HT-29 (cell line): ENCODE data around the gene PCDHA7. TPM values are rescaled to one million over a fixed set of nuclear protein-coding genes. Genes with fewer than 3 reads are reported as not detected.
"Not testable (repeated sequence)": the region's sequence is repeated elsewhere in the genome, so short reads cannot be mapped to it uniquely, and the experiment has no call there.

ENCODE experiments used
- DNase-seq: peaks from one replicate; pipeline ENCODE4 v3.0.0-alpha.2; 2015; ENCODE audit warnings: low spot score
- total RNA-seq: library from RNA; depleted of rRNA; stranded (reverse); fragments of >200 nt; shearing (Covaris generic); gene quantifications from 2 replicates; pipeline ENCODE4 v1.2.3, GENCODE V29; 2014

Gene PCDHA7
- total RNA-seq, 1 experiment from 2014 or later: not detected

GRCh38 chr5:140822969-140823368 is 11.1 kb upstream of the PCDHA7 start:
- DNase-seq: not testable (repeated sequence)

- DNase-seq: no peak
Measured at GRCh38 chr5:140823475-140823874, 10.6 kb upstream of the PCDHA7 start.

DNA sequence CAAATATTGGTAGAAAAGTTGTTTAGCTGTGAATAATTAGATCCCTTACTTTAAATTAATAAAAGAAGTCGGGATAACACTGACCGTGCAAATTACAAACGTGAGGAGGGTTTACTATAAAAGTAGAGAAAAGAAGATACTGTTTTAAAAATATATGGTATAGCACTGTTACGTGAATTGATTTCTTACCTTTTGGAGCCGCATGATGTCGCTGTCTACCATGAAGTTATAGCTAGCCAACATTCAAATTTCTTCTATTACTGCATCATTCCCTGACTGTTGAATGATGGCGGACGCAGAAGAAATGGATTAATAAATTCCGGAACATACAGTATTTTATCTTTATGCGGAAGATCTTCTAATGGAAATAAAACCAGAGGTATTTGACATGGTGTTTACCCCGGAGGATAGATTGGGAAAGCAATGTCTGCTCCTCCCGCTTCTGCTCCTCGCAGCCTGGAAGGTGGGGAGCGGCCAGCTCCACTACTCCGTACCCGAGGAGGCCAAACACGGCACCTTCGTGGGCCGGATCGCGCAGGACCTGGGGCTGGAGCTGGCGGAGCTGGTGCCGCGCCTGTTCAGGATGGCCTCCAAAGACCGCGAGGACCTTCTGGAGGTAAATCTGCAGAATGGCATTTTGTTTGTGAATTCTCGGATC is 6.2 kb upstream of the PCDHA7 start, which contains the start of gene PCDHA6:
Gene PCDHA6 (plus strand): TSS at position 257 of the 658 bp plus-strand sequence. CDS start 132 bp downstream, at position 389.
- DNase-seq: no peak

- DNase-seq: no peak
Measured at GRCh38 chr5:140828362-140828737, 5.7 kb upstream of the PCDHA7 start.

GRCh38 chr5:140829511-140830501 is 4.3 kb upstream of the PCDHA7 start:
- not testable (repeated sequence) for DNase-seq

DNA sequence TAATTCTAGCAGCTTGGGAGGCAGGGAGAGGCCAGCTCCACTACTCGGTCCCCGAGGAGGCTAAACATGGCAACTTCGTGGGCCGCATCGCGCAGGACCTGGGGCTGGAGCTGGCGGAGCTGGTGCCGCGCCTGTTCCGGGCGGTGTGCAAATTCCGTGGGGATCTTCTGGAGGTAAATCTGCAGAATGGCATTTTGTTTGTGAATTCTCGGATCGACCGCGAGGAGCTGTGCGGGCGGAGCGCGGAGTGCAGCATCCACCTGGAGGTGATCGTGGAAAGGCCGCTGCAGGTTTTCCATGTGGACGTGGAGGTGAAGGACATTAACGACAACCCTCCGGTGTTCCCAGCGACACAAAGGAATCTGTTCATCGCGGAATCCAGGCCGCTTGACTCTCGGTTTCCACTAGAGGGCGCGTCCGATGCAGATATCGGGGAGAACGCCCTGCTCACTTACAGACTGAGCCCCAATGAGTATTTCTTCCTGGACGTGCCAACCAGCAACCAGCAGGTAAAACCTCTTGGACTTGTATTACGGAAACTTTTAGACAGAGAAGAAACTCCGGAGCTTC is 455 bp downstream of the PCDHA7 start:
- DNase-seq: not testable (repeated sequence)

- DNase-seq: no peak
Measured at GRCh38 chr5:140835622-140836510, 1.8 kb downstream of the PCDHA7 start.

GRCh38 chr5:140840978-140841962 is 7.2 kb downstream of the PCDHA7 start, which contains the start of gene PCDHA8:
PCDHA8 (plus strand) TSS chr5:140841187; CDS start chr5:140841322, 135 bp downstream.
- peak; percentile 25 for DNase-seq

- no peak for DNase-seq
Measured at GRCh38 chr5:140842798-140843733, 9.0 kb downstream of the PCDHA7 start.

DNA sequence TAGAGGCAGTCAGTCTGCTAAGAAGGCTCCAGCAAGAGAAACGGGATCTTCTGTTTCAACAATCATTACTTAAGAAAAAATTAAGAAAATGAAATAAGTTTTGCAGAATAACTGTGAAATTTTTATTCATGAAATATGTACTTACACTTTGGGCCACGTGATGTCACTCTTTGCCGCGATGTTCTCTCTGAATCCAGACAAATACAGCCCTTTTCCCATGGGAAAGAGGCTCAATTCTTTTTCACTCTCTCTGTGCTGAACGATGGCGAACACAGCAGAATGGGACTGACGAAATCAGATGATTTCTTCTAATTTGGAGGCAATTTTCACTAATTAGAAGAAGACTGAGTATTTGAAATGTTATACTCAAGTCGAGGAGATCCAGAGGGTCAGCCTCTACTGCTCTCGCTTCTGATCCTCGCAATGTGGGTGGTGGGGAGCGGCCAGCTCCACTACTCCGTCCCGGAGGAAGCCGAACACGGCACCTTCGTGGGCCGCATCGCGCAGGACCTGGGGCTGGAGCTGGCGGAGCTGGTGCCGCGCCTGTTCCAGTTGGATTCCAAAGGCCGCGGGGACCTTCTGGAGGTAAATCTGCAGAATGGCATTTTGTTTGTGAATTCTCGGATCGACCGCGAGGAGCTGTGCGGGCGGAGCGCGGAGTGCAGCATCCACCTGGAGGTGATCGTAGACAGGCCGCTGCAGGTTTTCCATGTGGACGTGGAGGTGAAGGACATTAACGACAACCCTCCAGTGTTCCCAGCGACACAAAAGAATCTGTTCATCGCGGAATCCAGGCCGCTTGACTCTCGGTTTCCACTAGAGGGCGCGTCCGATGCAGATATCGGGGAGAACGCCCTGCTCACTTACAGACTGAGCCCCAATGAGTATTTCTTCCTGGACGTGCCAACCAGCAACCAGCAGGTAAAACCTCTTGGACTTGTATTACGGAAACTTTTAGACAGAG is 14.4 kb downstream of the PCDHA7 start, which contains the start of gene PCDHA9:
Gene PCDHA9 (plus strand): TSS at position 244 of the 964 bp plus-strand sequence. CDS start 114 bp downstream, at position 358.
- not testable (repeated sequence) for DNase-seq

GRCh38 chr5:140849831-140850634 is 16.0 kb downstream of the PCDHA7 start:
- not testable (repeated sequence) for DNase-seq

DNA sequence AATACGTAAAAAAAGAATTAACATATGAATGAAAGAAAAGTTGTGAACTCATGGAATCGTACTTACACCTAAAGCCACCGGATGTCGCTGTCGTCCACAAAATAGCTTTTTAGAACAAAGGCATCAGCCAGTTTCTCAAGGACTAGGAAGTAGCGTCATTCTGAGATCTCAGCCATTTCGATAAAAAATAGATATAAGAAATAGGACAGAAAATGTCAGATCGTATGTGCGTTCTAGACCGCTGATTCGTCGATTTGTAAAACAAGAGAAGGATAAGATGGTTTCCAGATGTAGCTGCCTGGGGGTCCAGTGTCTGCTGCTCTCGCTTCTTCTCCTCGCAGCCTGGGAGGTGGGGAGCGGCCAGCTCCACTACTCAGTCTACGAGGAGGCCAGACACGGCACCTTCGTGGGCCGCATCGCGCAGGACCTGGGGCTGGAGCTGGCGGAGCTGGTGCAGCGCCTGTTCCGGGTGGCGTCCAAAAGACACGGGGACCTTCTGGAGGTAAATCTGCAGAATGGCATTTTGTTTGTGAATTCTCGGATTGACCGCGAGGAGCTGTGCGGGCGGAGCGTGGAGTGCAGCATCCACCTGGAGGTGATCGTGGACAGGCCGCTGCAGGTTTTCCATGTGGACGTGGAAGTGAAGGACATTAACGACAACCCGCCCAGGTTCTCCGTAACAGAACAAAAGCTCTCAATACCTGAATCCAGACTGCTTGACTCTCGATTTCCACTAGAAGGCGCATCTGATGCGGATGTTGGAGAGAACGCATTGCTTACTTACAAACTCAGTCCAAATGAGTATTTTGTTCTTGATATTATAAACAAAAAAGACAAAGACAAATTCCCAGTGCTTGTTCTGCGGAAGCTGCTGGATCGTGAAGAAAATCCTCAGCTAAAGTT is 22.0 kb downstream of the PCDHA7 start, which contains the start of gene PCDHA10:
Gene PCDHA10 (plus strand): TSS at position 126 of the 903 bp plus-strand sequence. CDS start 152 bp downstream, at position 278.
- peak; percentile 43 for DNase-seq

DNA sequence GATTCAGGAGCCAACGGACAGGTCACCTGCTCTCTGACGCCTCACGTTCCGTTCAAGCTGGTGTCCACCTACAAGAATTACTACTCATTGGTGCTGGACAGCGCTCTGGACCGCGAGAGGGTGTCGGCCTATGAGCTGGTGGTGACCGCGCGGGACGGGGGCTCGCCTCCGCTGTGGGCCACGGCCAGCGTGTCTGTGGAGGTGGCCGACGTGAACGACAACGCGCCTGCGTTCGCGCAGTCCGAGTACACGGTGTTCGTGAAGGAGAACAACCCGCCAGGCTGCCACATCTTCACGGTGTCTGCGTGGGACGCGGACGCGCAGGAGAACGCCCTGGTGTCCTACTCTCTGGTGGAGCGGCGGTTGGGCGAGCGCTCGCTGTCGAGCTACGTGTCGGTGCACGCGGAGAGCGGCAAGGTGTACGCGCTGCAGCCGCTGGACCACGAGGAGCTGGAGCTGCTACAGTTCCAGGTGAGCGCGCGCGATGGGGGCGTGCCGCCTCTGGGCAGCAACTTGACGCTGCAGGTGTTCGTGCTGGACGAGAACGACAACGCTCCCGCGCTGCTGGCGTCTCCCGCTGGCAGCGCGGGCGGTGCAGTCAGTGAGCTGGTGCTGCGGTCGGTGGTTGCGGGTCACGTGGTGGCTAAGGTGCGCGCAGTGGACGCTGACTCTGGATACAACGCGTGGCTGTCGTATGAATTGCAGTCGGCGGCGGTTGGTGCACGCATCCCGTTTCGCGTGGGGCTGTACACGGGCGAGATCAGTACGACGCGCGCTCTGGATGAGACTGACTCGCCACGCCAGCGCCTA is 23.3 kb downstream of the PCDHA7 start:
- no peak for DNase-seq

DNA sequence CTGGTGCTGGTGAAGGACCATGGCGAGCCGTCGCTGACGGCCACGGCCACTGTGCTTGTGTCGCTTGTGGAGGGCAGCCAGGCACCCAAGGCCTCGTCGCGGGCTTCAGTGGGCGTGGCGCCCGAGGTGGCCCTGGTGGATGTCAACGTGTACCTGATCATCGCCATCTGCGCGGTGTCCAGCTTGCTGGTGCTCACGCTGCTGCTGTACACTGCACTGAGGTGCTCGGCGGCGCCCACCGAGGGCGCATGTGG is 23.8 kb downstream of the PCDHA7 start:
- no peak for DNase-seq
